Stomach (tissue), 4 donors: ENCODE results near the gene KSR2.

ENCODE experiments used
- POLR2A ChIP-seq, 4 donors: fragments of 450-650 bp; IDR thresholded peaks; one replicate each; pipeline ENCODE4 v1.6.1; 2016; ENCODE audit warnings: antibody characterized with exemption in 4 of 4, control low read depth in 2 of 4, mild to moderate bottlenecking in 1 of 4, moderate library complexity in 1 of 4
- TF ChIP-seq, protein P1 (sequence below), 7 experiments: fragments of 450-650 bp in 4 of 7; fragments of 200-600 bp in 3 of 7; sonication (generic) in 3 of 7; IDR thresholded peaks; one replicate each; pipeline ENCODE4 v1.5.1; 2016 to 2019; ENCODE audit warnings: antibody characterized with exemption in 7 of 7, control low read depth in 2 of 7, mild to moderate bottlenecking in 1 of 7

DNA sequence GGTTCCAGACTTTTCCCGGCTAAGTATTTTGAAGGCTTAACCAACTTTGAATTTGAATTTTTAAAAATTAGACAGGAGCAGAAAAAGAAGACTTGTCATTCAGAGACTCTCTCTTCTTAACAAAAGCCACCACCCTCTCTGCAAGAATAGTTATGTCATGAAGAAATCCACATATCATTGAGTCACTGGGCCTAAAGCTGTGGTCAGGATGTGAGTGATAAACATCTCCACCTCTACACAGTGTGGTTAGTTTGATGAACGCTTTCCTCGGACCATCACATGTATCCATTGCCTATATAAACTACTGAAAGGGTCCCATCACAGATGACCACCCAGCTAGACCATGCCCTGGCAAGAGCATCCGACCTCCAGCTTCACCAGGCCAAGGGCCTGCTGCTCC is 226.1 kb downstream of the KSR2 start:
- TF ChIP-seq, protein P1, sequence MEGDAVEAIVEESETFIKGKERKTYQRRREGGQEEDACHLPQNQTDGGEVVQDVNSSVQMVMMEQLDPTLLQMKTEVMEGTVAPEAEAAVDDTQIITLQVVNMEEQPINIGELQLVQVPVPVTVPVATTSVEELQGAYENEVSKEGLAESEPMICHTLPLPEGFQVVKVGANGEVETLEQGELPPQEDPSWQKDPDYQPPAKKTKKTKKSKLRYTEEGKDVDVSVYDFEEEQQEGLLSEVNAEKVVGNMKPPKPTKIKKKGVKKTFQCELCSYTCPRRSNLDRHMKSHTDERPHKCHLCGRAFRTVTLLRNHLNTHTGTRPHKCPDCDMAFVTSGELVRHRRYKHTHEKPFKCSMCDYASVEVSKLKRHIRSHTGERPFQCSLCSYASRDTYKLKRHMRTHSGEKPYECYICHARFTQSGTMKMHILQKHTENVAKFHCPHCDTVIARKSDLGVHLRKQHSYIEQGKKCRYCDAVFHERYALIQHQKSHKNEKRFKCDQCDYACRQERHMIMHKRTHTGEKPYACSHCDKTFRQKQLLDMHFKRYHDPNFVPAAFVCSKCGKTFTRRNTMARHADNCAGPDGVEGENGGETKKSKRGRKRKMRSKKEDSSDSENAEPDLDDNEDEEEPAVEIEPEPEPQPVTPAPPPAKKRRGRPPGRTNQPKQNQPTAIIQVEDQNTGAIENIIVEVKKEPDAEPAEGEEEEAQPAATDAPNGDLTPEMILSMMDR (IDR thresholded peaks at IDR 0.05), result no peak
- TF ChIP-seq POLR2A (IDR thresholded peaks at IDR 0.05), result no peak
